GM12878 (cell line): Measurements from ENCODE around the gene HSPA2. TPM values are rescaled to one million over a fixed set of nuclear protein-coding genes. Genes with fewer than 3 reads are reported as not detected.

ENCODE experiments used
- ATAC-seq: fragments of 200-7000 bp; cut with Tn5 transposase; 3 replicates; pipeline ENCODE4 v1.9.1; 2020; ENCODE audit warnings: mild to moderate bottlenecking, moderate library complexity
- BruUV-seq: library from RNA; stranded (reverse); fragments of 400-500 nt; replicated peaks from 2 replicates; lab custom pipeline; 2021; lab: Mats Ljungman, UMichigan
- CTCF ChIA-PET: fragments of 300-600 bp; sonication (Branson Sonifier 250); formaldehyde crosslinking; extraction: SDS; loops from one replicate; lab custom pipeline; 2021; ENCODE audit warnings: inconsistent platforms; lab: Yijun Ruan, JAX
- POLR2A ChIA-PET: fragments of 350-600 bp; formaldehyde crosslinking; extraction: SDS; loops from one replicate; lab custom pipeline; 2021; ENCODE audit warnings: inconsistent platforms; lab: Charles Lee
- RAD21 ChIA-PET: fragments of 300-600 bp; sonication (Branson Sonifier 250); formaldehyde crosslinking; loops from one replicate; lab custom pipeline; 2023; ENCODE audit warnings: antibody characterized with exemption; ENCODE audit not compliant: unreplicated experiment; lab: Charles Lee
- SMC1A ChIA-PET: fragments of 300-600 bp; sonication (Branson Sonifier 250); formaldehyde crosslinking; loops from one replicate; lab custom pipeline; 2023; ENCODE audit not compliant: unreplicated experiment, uncharacterized antibody; lab: Charles Lee
- DNase-seq: peaks from one replicate; pipeline ENCODE4 v3.0.0-alpha.2; 2011; ENCODE audit warnings: low read depth, low spot score
- FAIRE-seq: peaks from 3 replicates; lab custom pipeline; 2011; peaks lifted over from hg19 to GRCh38; lab: Jason Lieb, UNC
- H2AFZ ChIP-seq: 2 replicates; pipeline ENCODE4 v1.6.0; 2011; ENCODE audit warnings: low read depth, low read length, control low read depth; ENCODE audit not compliant: control insufficient read depth
- H3K27ac ChIP-seq: 2 replicates; pipeline ENCODE4 v1.5.1; 2011; ENCODE audit warnings: control low read depth; ENCODE audit not compliant: control insufficient read depth, insufficient read depth
- H3K27me3 ChIP-seq, 2 experiments: replicated peaks in 1 of 2; 2 replicates each; pipeline versions ENCODE4 v1.6.0 to v1.6.1; 2011; ENCODE audit warnings: low read length in 1 of 2; ENCODE audit not compliant: control insufficient read depth in 2 of 2, insufficient read depth in 2 of 2
- H3K36me3 ChIP-seq, 2 experiments: 2 replicates each; pipeline ENCODE4 v1.5.1; 2011; ENCODE audit warnings: low read length in 1 of 2; ENCODE audit not compliant: control insufficient read depth in 2 of 2, insufficient read depth in 2 of 2
- H3K4me1 ChIP-seq: 2 replicates; pipeline ENCODE4 v1.6.1; 2011; ENCODE audit warnings: mild to moderate bottlenecking, low read length, moderate library complexity, mixed read lengths; ENCODE audit not compliant: control insufficient read depth, insufficient read depth
- H3K4me2 ChIP-seq: 2 replicates; pipeline ENCODE4 v1.6.0; 2011; ENCODE audit warnings: control low read depth; ENCODE audit not compliant: control insufficient read depth, insufficient read depth
- H3K4me3 ChIP-seq: fragments of 200-600 bp; sonication (generic); 2 replicates; pipeline ENCODE4 v1.5.1; 2016
- H3K79me2 ChIP-seq: 2 replicates; pipeline ENCODE4 v1.6.0; 2011; ENCODE audit warnings: low read length; ENCODE audit not compliant: control insufficient read depth, insufficient read depth
- H3K9ac ChIP-seq: 2 replicates; pipeline ENCODE4 v1.8.0; 2011; ENCODE audit warnings: low read length, control low read depth, mixed read lengths; ENCODE audit not compliant: control insufficient read depth, insufficient read depth
- H3K9me3 ChIP-seq: replicated peaks from 3 replicates; pipeline ENCODE4 v1.5.1; 2011; ENCODE audit warnings: mild to moderate bottlenecking, low read length; ENCODE audit not compliant: control insufficient read depth, insufficient read depth
- H4K20me1 ChIP-seq: 2 replicates; pipeline ENCODE4 v1.6.0; 2011; ENCODE audit not compliant: control insufficient read depth, insufficient read depth
- ASH2L ChIP-seq: fragments of 300-600, 200-600 bp; sonication (generic); IDR thresholded peaks from 2 replicates; pipeline ENCODE4 v1.6.1; 2017; ENCODE audit warnings: low read depth, mild to moderate bottlenecking, borderline replicate concordance
- CBX5 ChIP-seq: sonication (generic); IDR thresholded peaks from 2 replicates; pipeline ENCODE4 v1.6.1; 2016; ENCODE audit warnings: low read depth, moderate library complexity, mild to moderate bottlenecking, inconsistent platforms
- CREM ChIP-seq: IDR thresholded peaks from 2 replicates; pipeline ENCODE4 v1.6.1; 2014; ENCODE audit warnings: antibody characterized with exemption, low read depth
- CTCF ChIP-seq, 3 experiments: IDR thresholded peaks in 2 of 3; conservative IDR thresholded peaks in 1 of 3; 2 replicates each; pipeline ENCODE4 v1.5.1; 2011; ENCODE audit warnings: low read depth in 3 of 3, low read length in 3 of 3, mild to moderate bottlenecking in 3 of 3, control low read depth in 2 of 3, moderate library complexity in 2 of 3, inconsistent platforms in 1 of 3, mixed read lengths in 1 of 3; ENCODE audit not compliant: control insufficient read depth in 2 of 3, insufficient read depth in 1 of 3; ENCODE audit errors: extremely low read depth in 1 of 3
- IKZF1 ChIP-seq: fragments of 450-650 bp; conservative IDR thresholded peaks from 2 replicates; pipeline ENCODE4 v1.6.1; 2017; ENCODE audit warnings: antibody characterized with exemption, mild to moderate bottlenecking
- LARP7 ChIP-seq: fragments of 450-650 bp; IDR thresholded peaks from 2 replicates; pipeline ENCODE4 v1.6.1; 2017; ENCODE audit warnings: mild to moderate bottlenecking
- WGBS: methylation state at CpG from one replicate; pipeline ENCODE4 v1.1.6; 2016; ENCODE audit warnings: low lambda C conversion rate; ENCODE audit not compliant: insufficient replicate concordance, insufficient coverage; ENCODE audit errors: missing lambda C conversion rate; 5-methylcytosine and 5-hydroxymethylcytosine counted together
- in situ Hi-C: fragments of 300-500 bp; cut with MboI; formaldehyde crosslinking; loops from 9 replicates; pipeline ENCODE4 v1.14.3; 2018; ENCODE audit warnings: mixed read lengths
- intact Hi-C: fragments of 100-400 bp; cut with micrococcal nuclease; formaldehyde crosslinking; loops from one replicate; pipeline ENCODE4 v1.14.2; 2022; ENCODE audit not compliant: unreplicated experiment
- polyA plus RNA-seq, 11 experiments: library from polyadenylated mRNA; depleted of rRNA in 4 of 11; unstranded in 6 of 11; stranded (reverse) in 5 of 11; fragments of >200 nt; fragmentation: Nextera tagmentation in 4 of 11; fragmentation: Illumina TruSeq in 1 of 11; extraction: Ambion mirVana in 4 of 11; extraction: Trizol in 1 of 11; gene quantifications; 1 replicate in 1 of 11; 2 replicates in 10 of 11; pipeline versions ENCODE4 v1.2.1 to v1.2.3, GENCODE V29; 2011 to 2016; ENCODE audit warnings: inconsistent platforms in 2 of 11, missing spikeins in 2 of 11, low read depth in 1 of 11
- total RNA-seq, 4 experiments: library from RNA; depleted of rRNA in 3 of 4; stranded (reverse); fragments of >200 nt in 3 of 4; fragmentation: Illumina TruSeq in 1 of 4; extraction: Trizol in 1 of 4; gene quantifications; 2 replicates each; pipeline versions ENCODE4 v1.2.1 to v1.2.3, GENCODE V29; 2013 to 2021
- TF ChIP-seq, protein P1 (sequence below): IDR thresholded peaks from 2 replicates; pipeline ENCODE4 v1.6.1; 2011; ENCODE audit warnings: borderline replicate concordance, low read depth, mild to moderate bottlenecking, moderate library complexity, low read length; ENCODE audit not compliant: insufficient read depth, poor library complexity, severe bottlenecking

HSPA2 gene
- total and polyA plus RNA-seq, 10 of the 15 experiments (the other 5 are each of a cell fraction or from before 2014, with no cell fraction given), result 0.02 to 1.2 (median 0.65) TPM

GRCh38 chr14:64561631-64562030 lies 21.1 kb downstream of the HSPA2 start:
- no peak overlapping the region for H3K4me3 ChIP-seq
- no peaks in the 10 kb centered on the region; a peak in 1 of 4 replicates for H3K27me3 ChIP-seq
- ChIA-PET SMC1A (interaction anchor here (1.9 kb wide), 1 partner anchor 19 kb away, joined by 7 read pairs; no protein-coding TSS in a partner anchor), RAD21 (no interaction called here), CTCF (no interaction called here), POLR2A (interaction anchor here (0.5 kb wide), 1 partner anchor 1387 kb away, joined by 4 read pairs; no protein-coding TSS in a partner anchor)
- H3K27ac ChIP-seq, result no peak overlapping the region
- FAIRE-seq, result no peak
- H4K20me1 ChIP-seq, result no peaks in the 10 kb centered on the region; the same call in 1 of the 2 replicates
- no peak overlapping the region for H2AFZ ChIP-seq
- intact Hi-C loops, result no loop called here
- H3K9me3 ChIP-seq, result no peaks in the 10 kb centered on the region
- no TSS peak for BruUV-seq
- no peak for DNase-seq
- ATAC-seq, result no peak
- H3K4me1 ChIP-seq, result no peaks in the 10 kb centered on the region
- 44% methylated on average over 2 of the region's 2 CpGs for WGBS
- H3K4me2 ChIP-seq, result no peak overlapping the region
- TF ChIP-seq ASH2L, result no peak
- no peak for TF ChIP-seq IKZF1
- H3K9ac ChIP-seq, result no peak overlapping the region
- no peaks in the 10 kb centered on the region for H3K36me3 ChIP-seq
- no peaks in the 10 kb centered on the region for H3K79me2 ChIP-seq
- in situ Hi-C loops, result no loop called here

DNA sequence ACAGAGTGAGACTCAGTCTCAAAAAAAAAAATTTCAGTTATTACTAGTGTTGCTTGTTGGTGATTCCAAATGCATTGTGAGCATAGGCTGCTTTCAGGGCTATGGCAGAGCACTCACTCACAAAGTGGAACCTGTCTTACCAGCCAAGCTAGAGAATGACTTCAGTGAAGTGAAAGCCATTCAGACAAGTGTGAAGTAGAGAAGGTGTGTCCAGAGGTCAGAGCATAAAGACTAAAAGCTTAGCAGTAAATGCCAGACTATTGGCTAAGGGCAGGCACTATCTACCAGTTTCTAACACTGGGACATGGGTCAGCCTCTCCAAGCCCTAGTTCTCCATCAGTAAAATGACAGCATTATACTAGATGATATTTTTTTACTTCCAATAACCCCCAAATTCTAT lies 21.9 kb downstream of the HSPA2 start:
- RAD21 ChIA-PET, result no interaction called here
- in situ Hi-C loops, result no loop called here

More for the DNA sequence above, 21.9 kb downstream of the HSPA2 start:
- BruUV-seq, result no TSS peak
- FAIRE-seq (no peak), ATAC-seq (no peak), DNase-seq (no peak)
- Histone ChIP-seq H3K36me3 (no peaks in the 10 kb centered on the region), H4K20me1 (no peaks in the 10 kb centered on the region; the same call in 1 of the 2 replicates), H3K9me3 (no peaks in the 10 kb centered on the region), H3K79me2 (no peaks in the 10 kb centered on the region), H3K4me1 (no peaks in the 10 kb centered on the region), H3K4me2 (no peak overlapping the region), H2AFZ (no peak overlapping the region), H3K4me3 (no peak overlapping the region), H3K9ac (no peak overlapping the region), H3K27ac (no peak overlapping the region), H3K27me3 (no peaks in the 10 kb centered on the region; a peak in 1 of 4 replicates)
- TF ChIP-seq CBX5, result no peak
- TF ChIP-seq, protein P1, sequence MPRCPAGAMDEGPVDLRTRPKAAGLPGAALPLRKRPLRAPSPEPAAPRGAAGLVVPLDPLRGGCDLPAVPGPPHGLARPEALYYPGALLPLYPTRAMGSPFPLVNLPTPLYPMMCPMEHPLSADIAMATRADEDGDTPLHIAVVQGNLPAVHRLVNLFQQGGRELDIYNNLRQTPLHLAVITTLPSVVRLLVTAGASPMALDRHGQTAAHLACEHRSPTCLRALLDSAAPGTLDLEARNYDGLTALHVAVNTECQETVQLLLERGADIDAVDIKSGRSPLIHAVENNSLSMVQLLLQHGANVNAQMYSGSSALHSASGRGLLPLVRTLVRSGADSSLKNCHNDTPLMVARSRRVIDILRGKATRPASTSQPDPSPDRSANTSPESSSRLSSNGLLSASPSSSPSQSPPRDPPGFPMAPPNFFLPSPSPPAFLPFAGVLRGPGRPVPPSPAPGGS, result no peak
- TF ChIP-seq CTCF (IDR thresholded peaks at IDR 0.05 in 2 of 3, conservative IDR thresholded peaks at IDR 0.05 in 1 of 3; ENCODE audit: control insufficient read depth in 2 of 3, extremely low read depth in 1 of 3, insufficient read depth in 1 of 3, low read depth in 3 of 3, low read length in 3 of 3), result no peak
- TF ChIP-seq LARP7, result no peak
- TF ChIP-seq CREM, result no peak
- CTCF ChIA-PET, result interaction anchor here (0.9 kb wide), 1 partner anchor 12 kb away, joined by 3 read pairs; no protein-coding TSS in a partner anchor
- SMC1A ChIA-PET, result no interaction called here
- POLR2A ChIA-PET, result no interaction called here
- intact Hi-C loops, result no loop called here
